Measurements from ENCODE around the gene CDH4.

- TF ChIP-seq, protein P1, sequence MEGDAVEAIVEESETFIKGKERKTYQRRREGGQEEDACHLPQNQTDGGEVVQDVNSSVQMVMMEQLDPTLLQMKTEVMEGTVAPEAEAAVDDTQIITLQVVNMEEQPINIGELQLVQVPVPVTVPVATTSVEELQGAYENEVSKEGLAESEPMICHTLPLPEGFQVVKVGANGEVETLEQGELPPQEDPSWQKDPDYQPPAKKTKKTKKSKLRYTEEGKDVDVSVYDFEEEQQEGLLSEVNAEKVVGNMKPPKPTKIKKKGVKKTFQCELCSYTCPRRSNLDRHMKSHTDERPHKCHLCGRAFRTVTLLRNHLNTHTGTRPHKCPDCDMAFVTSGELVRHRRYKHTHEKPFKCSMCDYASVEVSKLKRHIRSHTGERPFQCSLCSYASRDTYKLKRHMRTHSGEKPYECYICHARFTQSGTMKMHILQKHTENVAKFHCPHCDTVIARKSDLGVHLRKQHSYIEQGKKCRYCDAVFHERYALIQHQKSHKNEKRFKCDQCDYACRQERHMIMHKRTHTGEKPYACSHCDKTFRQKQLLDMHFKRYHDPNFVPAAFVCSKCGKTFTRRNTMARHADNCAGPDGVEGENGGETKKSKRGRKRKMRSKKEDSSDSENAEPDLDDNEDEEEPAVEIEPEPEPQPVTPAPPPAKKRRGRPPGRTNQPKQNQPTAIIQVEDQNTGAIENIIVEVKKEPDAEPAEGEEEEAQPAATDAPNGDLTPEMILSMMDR (IDR thresholded peaks at IDR 0.05; ENCODE audit: insufficient read depth, low read length), result no peak
- TF ChIP-seq POLR2AphosphoS5 (IDR thresholded peaks at IDR 0.05; ENCODE audit: low read depth), result no peak
- no peak for TF ChIP-seq REST (IDR thresholded peaks at IDR 0.05; ENCODE audit: insufficient replicate concordance, low read depth)
These were observed 724.2 kb downstream of the CDH4 start for GRCh38 chr20:61976263-61976643.
